GM19467 (cell line): Measurements from ENCODE around the gene ZNF610.

Source experiments
- ATAC-seq: cut with Tn5 transposase; IDR thresholded peaks from one replicate; pipeline ENCODE4 v1.9.1; 2021; ENCODE audit warnings: mild to moderate bottlenecking, moderate library complexity; ENCODE audit not compliant: unreplicated experiment

Gene ZNF610

GRCh38 chr19:52397310-52398080 is 61.5 kb downstream of the ZNF610 start, which contains the start of gene ZNF528:
Gene ZNF528, plus strand, starts transcription at chr19:52397849. Its CDS starts 4,165 bp downstream, at chr19:52402014.
- no peak for ATAC-seq

DNA sequence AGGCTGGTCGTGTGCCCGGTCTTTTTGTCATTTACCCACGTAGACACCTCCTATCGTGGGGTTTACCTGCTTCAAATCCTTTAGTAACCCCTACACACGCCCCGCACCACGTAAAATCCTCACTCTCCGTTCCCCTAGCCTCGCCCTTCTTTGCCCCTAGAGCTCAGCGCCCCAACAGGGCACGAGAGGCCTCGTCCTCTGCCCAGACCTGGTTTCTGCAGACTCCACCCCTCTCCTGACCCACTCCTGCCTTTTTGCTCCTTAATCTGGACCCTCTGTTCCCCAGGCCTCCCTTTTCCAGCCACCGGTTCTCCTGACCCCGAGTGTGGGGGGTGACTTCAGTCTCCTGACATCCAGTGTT is 62.0 kb downstream of the ZNF610 start:
- no peak for ATAC-seq

DNA sequence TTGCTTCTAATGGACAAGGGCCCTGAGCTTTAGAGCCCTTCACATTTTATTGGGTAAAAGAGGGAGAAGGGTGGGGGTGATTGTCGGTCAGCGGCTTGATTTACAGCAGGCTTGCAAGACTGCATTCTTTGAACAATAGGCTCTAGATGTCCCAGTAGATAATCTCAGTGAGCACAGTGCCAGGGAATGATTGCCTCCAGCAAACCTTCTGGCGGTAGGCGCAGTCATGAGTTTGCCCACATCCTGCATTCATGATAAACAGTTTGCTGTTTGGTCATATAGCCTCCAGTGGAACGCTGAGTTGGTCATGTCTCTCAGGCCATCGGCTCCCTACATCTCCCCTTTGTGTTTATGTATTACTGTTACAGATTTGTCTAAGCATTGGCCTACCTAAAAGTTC is 74.2 kb downstream of the ZNF610 start:
- ATAC-seq: no peak

- no peak for ATAC-seq
Measured at GRCh38 chr19:52415711-52416110, 79.7 kb downstream of the ZNF610 start.
